Renal cortex interstitium (tissue), 11 donors: Measurements from ENCODE around the gene ATRN. TPM values are rescaled to one million over a fixed set of nuclear protein-coding genes. Genes with fewer than 3 reads are reported as not detected.

Experiments used
- DNase-seq, 11 donors: peaks; one replicate each; pipeline ENCODE4 v3.0.0-alpha.2; 2013; ENCODE audit warnings: low read depth in 9 of 11, low spot score in 4 of 11; ENCODE audit errors: extremely low read depth in 1 of 11
- polyA plus RNA-seq, 3 donors: library from polyadenylated mRNA; unstranded; fragments of 120-200 nt; gene quantifications; one replicate each; pipeline ENCODE4 v1.2.1, GENCODE V29; 2013; ENCODE audit not compliant: insufficient read length in 3 of 3

Gene ATRN
- polyA plus RNA-seq, 3 donors, result 49.6 to 53.7 (median 51.5) TPM

DNA sequence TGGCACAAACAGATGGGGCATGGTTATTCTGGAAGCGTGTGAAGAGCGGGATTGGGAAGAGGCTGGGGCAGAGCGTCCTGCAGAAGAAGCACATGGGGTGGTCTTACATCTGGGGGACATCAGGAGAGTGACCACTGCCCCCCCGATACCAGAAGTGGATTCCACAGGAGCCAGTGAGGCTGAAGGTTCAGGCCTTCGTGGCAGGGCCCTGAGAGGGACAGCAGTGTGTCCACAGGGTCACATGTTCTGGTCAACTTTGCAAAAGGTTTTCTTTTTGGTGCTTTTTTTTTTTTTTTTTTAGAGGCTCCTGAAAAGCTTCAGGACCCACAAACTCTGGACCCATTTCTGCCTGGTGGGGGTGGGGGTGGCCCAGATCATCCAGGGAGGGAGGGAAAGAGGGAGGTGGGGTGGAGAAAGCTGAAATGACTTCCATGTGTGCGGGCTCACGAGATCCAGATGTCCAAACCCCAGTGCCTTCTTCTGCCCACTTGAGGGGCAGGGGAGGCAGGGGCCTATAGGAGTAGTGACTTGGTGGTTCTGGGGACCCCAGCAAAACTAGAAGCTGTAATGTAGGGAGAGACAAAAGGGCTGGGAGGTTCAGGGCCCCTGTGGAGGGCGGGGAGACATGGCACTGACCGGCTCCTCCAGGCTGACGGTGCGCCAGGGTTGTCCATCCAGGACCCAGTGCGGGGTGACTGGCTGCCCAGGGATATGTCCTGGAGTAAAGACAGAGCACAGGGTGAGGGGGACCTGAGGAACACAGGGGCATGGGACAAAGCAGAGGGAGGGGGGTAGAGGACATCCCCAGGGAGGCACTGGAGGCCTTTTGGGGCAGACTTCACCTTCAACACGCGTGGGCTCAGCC, 208.3 kb downstream of the ATRN start:
- DNase-seq, result no peak

GRCh38 chr20:3679749-3680700, 209.2 kb downstream of the ATRN start:
- DNase-seq, result no peak

GRCh38 chr20:3680701-3681351, 210.0 kb downstream of the ATRN start:
- DNase-seq, result no peak

DNA sequence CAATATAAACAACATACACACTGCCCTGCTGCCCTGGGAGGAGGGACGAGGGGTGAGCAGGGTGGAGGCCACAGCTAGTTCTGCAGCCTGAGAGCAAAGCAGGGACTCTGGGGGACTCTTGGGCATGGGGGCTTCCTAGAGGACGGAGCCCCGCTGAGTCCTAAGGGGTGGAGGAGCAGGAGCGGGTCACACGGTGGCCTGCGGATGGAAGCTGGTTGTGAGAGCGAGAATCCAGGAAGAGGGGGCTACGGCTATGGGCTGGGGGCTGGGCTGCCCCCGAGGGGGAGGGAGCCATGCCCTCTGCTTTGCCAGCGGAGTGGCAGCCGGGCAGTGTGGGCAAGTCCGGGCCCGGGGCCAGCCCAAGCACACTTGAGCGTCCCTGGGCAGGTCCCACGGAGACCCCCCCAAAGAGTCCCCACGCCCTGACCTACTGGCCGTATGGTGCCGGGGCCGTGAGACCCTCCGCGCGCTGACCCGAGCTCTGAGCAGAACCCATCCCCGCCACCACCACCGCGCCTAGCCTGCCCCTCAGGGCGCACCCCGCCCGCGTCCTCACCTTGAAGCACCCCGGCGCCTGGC, 210.6 kb downstream of the ATRN start:
- no peak for DNase-seq

GRCh38 chr20:3681931-3682781, 211.3 kb downstream of the ATRN start, which contains the start of gene ADAM33:
Gene ADAM33, minus strand, starts transcription at chr20:3682010. Its CDS starts 6 bp downstream, at chr20:3682004.
- no peak for DNase-seq

- no peak for DNase-seq
These were observed 214.5 kb downstream of the ATRN start for GRCh38 chr20:3685341-3685740.

DNA sequence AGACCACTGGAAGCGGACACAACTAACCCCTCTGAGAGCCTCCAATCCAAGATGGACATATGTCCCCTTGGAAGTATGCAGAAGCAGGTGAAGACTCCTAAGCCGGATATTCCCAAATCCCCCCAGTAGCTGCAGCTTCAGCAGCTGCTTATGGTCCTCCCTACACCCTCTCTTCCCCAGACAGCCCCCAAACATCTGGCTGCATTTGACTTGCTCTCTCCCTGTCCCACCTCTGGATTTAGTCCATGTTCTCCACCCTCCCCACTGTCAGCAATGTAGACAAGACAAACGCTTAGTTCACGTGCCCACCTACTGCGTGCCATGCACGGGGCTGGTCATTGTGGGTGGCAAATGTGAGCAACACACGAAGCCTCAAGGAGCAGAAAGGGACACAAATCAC, 215.6 kb downstream of the ATRN start:
- DNase-seq, result no peak

DNA sequence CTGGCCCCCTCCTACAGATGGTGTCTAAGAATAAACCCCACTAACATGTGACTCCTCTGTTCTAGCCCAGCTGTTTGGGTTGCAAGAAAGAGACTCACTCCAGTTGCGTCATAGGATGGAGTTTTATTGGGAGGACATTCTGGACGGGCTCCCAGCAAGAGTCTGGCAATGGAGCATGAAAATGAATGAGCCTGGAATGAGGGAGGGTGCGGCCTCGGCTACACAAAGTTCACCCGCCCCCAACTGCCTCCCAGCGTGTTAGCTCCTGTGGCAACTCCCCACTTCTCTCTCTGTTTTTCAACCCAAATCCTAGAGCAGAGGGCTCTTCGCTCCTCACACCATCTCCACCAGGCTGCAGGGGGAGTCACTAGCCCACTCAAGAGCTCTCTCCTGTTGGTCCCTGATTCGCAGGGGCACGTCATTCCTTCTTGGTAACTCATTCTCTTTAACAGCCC, 216.1 kb downstream of the ATRN start:
- DNase-seq, result peak in 9 of 11 donors; percentile 53 to 90 (median 77)

DNA sequence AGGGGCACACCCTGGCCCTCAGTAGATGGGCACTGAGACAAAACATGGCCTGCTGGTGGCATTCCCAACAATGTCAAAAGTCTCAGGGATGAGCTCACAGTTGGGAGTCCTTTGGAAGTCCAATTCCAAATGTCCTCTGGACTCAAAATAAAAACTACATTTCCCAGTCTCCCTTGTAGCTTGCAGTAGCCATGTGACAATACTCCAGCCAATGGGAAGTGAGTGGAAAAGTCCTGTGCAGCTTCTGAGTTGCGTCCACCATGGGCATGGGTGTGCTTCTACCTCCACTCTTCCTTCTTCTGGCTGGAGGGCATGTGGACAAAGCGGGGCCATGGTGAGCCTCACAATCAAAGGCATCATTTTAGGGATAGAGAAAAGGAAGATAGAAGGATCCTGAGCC, 216.8 kb downstream of the ATRN start:
- peak in 1 of 11 donors; percentile 38 for DNase-seq

GRCh38 chr20:3689978-3690377, 219.2 kb downstream of the ATRN start:
- DNase-seq, result no peak

GRCh38 chr20:3690413-3690812, 219.6 kb downstream of the ATRN start:
- DNase-seq, result no peak

DNA sequence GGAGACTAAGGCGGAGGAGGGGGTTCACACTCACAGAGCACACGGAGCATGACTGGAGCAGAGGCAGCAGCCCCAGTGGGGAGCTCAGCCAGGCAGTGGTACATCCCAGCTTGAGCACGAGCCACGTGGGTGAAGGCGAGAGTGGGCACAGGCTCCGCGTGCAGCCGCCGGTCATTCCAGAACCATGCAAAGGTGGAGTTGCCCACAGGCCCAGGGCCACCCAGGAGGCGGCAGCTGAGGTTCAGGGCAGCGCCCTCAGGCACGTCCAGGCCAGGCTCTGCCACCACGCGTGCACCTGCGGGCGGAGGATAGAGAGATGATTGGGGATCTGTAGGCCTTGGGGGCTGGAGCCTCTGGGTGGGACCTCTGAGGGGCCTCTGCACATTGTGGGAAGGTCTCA, 220.5 kb downstream of the ATRN start:
- DNase-seq, result no peak

DNA sequence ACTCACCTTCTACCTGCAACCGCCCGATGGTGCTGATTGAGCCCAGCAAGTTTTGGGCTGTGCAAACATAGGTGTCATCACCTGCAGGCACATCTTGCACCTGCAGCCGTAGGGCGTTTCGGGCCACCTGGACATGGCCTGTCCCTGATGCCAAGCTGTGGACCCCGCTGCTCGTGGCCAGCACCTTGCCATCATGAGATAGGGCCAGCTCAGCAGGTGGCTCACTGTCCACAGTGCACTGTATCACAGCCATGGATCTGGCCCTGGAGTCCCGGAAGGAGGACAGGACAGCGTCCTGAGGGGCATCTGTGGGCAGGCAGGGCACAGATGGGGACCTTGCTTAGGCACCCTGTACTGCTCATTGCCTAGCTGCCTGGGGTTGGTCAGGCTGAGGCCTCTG, 221.1 kb downstream of the ATRN start:
- no peak for DNase-seq

DNA sequence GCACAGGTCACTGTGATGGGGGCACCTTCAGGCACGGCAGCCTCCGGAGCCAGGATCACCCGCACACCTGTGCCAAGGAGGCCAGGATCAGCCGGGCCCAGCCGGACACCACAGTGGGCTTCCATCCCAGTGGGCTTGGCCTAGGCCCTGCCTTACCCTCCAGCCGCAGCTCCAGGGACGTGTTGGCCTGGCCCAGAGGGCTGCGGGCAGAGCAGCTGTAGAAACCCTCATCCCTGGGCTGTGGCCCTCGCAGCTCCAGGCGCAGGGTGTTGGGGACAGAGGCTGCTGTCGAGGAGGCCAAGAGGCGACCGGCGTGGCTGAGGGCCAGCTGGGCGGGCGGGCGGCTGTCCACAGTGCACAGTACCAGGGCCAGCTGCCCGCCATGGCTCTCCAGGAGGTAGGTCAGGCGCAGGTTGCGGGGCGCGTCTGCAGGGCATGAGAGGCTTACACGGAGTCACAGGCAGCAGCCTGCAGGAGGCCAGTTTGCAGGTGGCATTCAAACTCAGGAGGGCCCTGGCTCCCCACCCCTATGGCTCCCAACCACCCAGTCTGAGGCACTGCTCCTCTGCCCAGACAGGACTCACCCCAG, 222.0 kb downstream of the ATRN start:
- no peak for DNase-seq

- DNase-seq, result no peak
These were observed 222.6 kb downstream of the ATRN start for GRCh38 chr20:3693376-3693775.

- DNase-seq, result no peak
These were observed 224.0 kb downstream of the ATRN start for GRCh38 chr20:3694864-3695263.

- no peak for DNase-seq
These were observed 225.4 kb downstream of the ATRN start for GRCh38 chr20:3696200-3696599.
